ENCODE results near the gene PTGIS.

The PTGIS gene

GRCh38 chr20:49496043-49496442 lies 71.9 kb downstream of the PTGIS start:
- DNase-seq = no peak

- no peak for DNase-seq
Observed at GRCh38 chr20:49490689-49491088, 77.2 kb downstream of the PTGIS start.

- DNase-seq = no peak
Observed at GRCh38 chr20:49489688-49490087, 78.2 kb downstream of the PTGIS start.

GRCh38 chr20:49486064-49486463 lies 81.9 kb downstream of the PTGIS start:
- DNase-seq = no peak

GRCh38 chr20:49485563-49485962 lies 82.4 kb downstream of the PTGIS start:
- no peak for DNase-seq

GRCh38 chr20:49484180-49485140 lies 83.5 kb downstream of the PTGIS start:
- DNase-seq = peak; percentile 67

- no peak for DNase-seq
Observed at GRCh38 chr20:49483696-49484123, 84.2 kb downstream of the PTGIS start.

GRCh38 chr20:49483018-49483695 lies 84.8 kb downstream of the PTGIS start:
- DNase-seq = no peak

- peak; percentile 48 for DNase-seq
Observed at GRCh38 chr20:49482621-49483017, 85.3 kb downstream of the PTGIS start, which contains the start of gene KCNB1. Gene KCNB1 (minus strand): TSS chr20:49482668. CDS start chr20:49482480, 188 bp downstream.

- DNase-seq = no peak
Observed at GRCh38 chr20:49482173-49482572, 85.8 kb downstream of the PTGIS start.

GRCh38 chr20:49481116-49481515 lies 86.8 kb downstream of the PTGIS start:
- DNase-seq = no peak

- DNase-seq = no peak
Observed at GRCh38 chr20:49480236-49480635, 87.7 kb downstream of the PTGIS start.

- no peak for DNase-seq
Observed at GRCh38 chr20:49479785-49480184, 88.2 kb downstream of the PTGIS start.

- no peak for DNase-seq
Observed at GRCh38 chr20:49478754-49479689, 88.9 kb downstream of the PTGIS start.

GRCh38 chr20:49478266-49478665 lies 89.7 kb downstream of the PTGIS start:
- DNase-seq = no peak

- no peak for DNase-seq
Observed at GRCh38 chr20:49477200-49477599, 90.7 kb downstream of the PTGIS start.

- no peak for DNase-seq
Observed at GRCh38 chr20:49476016-49476355, 92.0 kb downstream of the PTGIS start.

- no peak for DNase-seq
Observed at GRCh38 chr20:49475292-49476015, 92.5 kb downstream of the PTGIS start.

- DNase-seq = no peak
Observed at GRCh38 chr20:49471397-49471796, 96.5 kb downstream of the PTGIS start.

GRCh38 chr20:49470922-49471321 lies 97.0 kb downstream of the PTGIS start:
- DNase-seq = no peak

- no peak for DNase-seq
Observed at GRCh38 chr20:49469060-49469459, 98.9 kb downstream of the PTGIS start.

- no peak for DNase-seq
Observed at GRCh38 chr20:49468412-49468811, 99.5 kb downstream of the PTGIS start.
